Astrocyte (in vitro differentiated cells and primary cell): Measurements from ENCODE around the gene VPS8. TPM values are rescaled to one million over a fixed set of nuclear protein-coding genes. Genes with fewer than 3 reads are reported as not detected.
"Not testable (repeated sequence)": the region's sequence is repeated elsewhere in the genome, so short reads cannot be mapped to it uniquely, and the experiment has no call there.

Experiments used
- DNase-seq: peaks from one replicate; pipeline ENCODE4 v3.0.0-alpha.2; 2010; ENCODE audit warnings: low read depth
- FAIRE-seq: peaks from 2 replicates; lab custom pipeline; 2011; peaks lifted over from hg19 to GRCh38; lab: Jason Lieb, UNC
- H2AFZ ChIP-seq: 2 replicates; pipeline ENCODE4 v1.6.0; 2012; ENCODE audit warnings: low read depth, low read length, inconsistent platforms
- H3K27ac ChIP-seq: 2 replicates; pipeline ENCODE4 v1.5.1; 2011; ENCODE audit warnings: low read depth, low read length, inconsistent platforms
- H3K27me3 ChIP-seq: 2 replicates; pipeline ENCODE4 v1.6.0; 2011; ENCODE audit warnings: low read length, inconsistent platforms; ENCODE audit not compliant: insufficient read depth
- H3K36me3 ChIP-seq: 2 replicates; pipeline ENCODE4 v1.5.1; 2011; ENCODE audit warnings: low read length, inconsistent platforms; ENCODE audit not compliant: insufficient read depth
- H3K4me1 ChIP-seq: 2 replicates; pipeline ENCODE4 v1.5.1; 2011; ENCODE audit warnings: low read length, inconsistent platforms; ENCODE audit not compliant: insufficient read depth
- H3K4me2 ChIP-seq: 2 replicates; pipeline ENCODE4 v1.6.0; 2012; ENCODE audit warnings: low read length, inconsistent platforms
- H3K4me3 ChIP-seq: 2 replicates; pipeline ENCODE4 v1.5.1; 2011; ENCODE audit warnings: low read depth, mild to moderate bottlenecking, low read length, inconsistent platforms; ENCODE audit not compliant: insufficient read depth
- H3K79me2 ChIP-seq: 2 replicates; pipeline ENCODE4 v1.6.0; 2012; ENCODE audit warnings: mild to moderate bottlenecking, low read length, inconsistent platforms; ENCODE audit not compliant: insufficient read depth
- H3K9ac ChIP-seq: 2 replicates; pipeline ENCODE4 v1.6.0; 2012; ENCODE audit warnings: mild to moderate bottlenecking, low read length, inconsistent platforms
- H3K9me3 ChIP-seq: 2 replicates; pipeline ENCODE4 v1.5.1; 2012; ENCODE audit warnings: low read depth, mild to moderate bottlenecking, low read length, inconsistent platforms; ENCODE audit not compliant: insufficient read depth
- H4K20me1 ChIP-seq: 2 replicates; pipeline ENCODE4 v1.6.0; 2012; ENCODE audit warnings: low read length, inconsistent platforms; ENCODE audit not compliant: insufficient read depth
- H3K27ac Mint-ChIP-seq: one replicate; pipeline ENCODE4 v1.8.0; 2021; ENCODE audit warnings: mild to moderate bottlenecking, mixed read lengths; ENCODE audit not compliant: unreplicated experiment
- H3K27me3 Mint-ChIP-seq: one replicate; pipeline ENCODE4 v1.8.0; 2021; ENCODE audit warnings: low read depth, mixed read lengths; ENCODE audit not compliant: unreplicated experiment
- H3K36me3 Mint-ChIP-seq: one replicate; pipeline ENCODE4 v1.8.0; 2021; ENCODE audit warnings: low read depth, mixed read lengths; ENCODE audit not compliant: unreplicated experiment
- H3K4me1 Mint-ChIP-seq: one replicate; pipeline ENCODE4 v1.8.0; 2021; ENCODE audit warnings: low read depth, mixed read lengths; ENCODE audit not compliant: unreplicated experiment
- H3K4me3 Mint-ChIP-seq: one replicate; pipeline ENCODE4 v1.8.0; 2021; ENCODE audit warnings: mild to moderate bottlenecking, moderate library complexity, mixed read lengths; ENCODE audit not compliant: unreplicated experiment
- H3K9me3 Mint-ChIP-seq: one replicate; pipeline ENCODE4 v1.8.0; 2021; ENCODE audit warnings: mild to moderate bottlenecking, mixed read lengths; ENCODE audit not compliant: unreplicated experiment
- EZH2 ChIP-seq: IDR thresholded peaks from 2 replicates; pipeline ENCODE4 v1.6.1; 2012; ENCODE audit warnings: mild to moderate bottlenecking, low read length, inconsistent platforms; ENCODE audit not compliant: insufficient read depth
- total RNA-seq: library from RNA; stranded (reverse); gene quantifications from 2 replicates; pipeline ENCODE4 v1.2.1, GENCODE V29; 2021
- TF ChIP-seq, protein P1 (sequence below): IDR thresholded peaks from 2 replicates; pipeline ENCODE4 v1.5.1; 2011; ENCODE audit warnings: low read depth, mild to moderate bottlenecking, inconsistent platforms, low read length, moderate library complexity; ENCODE audit not compliant: insufficient read depth

VPS8 gene
- total RNA-seq, 1 donor from 2014 or later, result 40.7 TPM

GRCh38 chr3:184953401-184953800, 141.4 kb downstream of the VPS8 start:
- DNase-seq (no peak), FAIRE-seq (no peak)
- H3K36me3 Mint-ChIP-seq, result peaks cover 5% of the 10 kb centered on the region
- H3K9me3 Mint-ChIP-seq, result no peaks in the 10 kb centered on the region
- Histone ChIP-seq H3K36me3 (no peaks in the 10 kb centered on the region), H2AFZ (no peak overlapping the region), H4K20me1 (no peaks in the 10 kb centered on the region), H3K4me1 (no peaks in the 10 kb centered on the region), H3K4me3 (no peak overlapping the region), H3K9me3 (no peaks in the 10 kb centered on the region), H3K27me3 (no peaks in the 10 kb centered on the region), H3K9ac (no peak overlapping the region), H3K27ac (no peak overlapping the region), H3K79me2 (no peaks in the 10 kb centered on the region), H3K4me2 (no peak overlapping the region)
- no peaks in the 10 kb centered on the region for H3K27me3 Mint-ChIP-seq
- TF ChIP-seq EZH2, result no peak
- TF ChIP-seq, protein P1, sequence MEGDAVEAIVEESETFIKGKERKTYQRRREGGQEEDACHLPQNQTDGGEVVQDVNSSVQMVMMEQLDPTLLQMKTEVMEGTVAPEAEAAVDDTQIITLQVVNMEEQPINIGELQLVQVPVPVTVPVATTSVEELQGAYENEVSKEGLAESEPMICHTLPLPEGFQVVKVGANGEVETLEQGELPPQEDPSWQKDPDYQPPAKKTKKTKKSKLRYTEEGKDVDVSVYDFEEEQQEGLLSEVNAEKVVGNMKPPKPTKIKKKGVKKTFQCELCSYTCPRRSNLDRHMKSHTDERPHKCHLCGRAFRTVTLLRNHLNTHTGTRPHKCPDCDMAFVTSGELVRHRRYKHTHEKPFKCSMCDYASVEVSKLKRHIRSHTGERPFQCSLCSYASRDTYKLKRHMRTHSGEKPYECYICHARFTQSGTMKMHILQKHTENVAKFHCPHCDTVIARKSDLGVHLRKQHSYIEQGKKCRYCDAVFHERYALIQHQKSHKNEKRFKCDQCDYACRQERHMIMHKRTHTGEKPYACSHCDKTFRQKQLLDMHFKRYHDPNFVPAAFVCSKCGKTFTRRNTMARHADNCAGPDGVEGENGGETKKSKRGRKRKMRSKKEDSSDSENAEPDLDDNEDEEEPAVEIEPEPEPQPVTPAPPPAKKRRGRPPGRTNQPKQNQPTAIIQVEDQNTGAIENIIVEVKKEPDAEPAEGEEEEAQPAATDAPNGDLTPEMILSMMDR, result no peak
- no peak overlapping the region for H3K4me3 Mint-ChIP-seq
- H3K4me1 Mint-ChIP-seq, result no peaks in the 10 kb centered on the region
- no peak overlapping the region for H3K27ac Mint-ChIP-seq

- no peak overlapping the region for H3K27ac Mint-ChIP-seq
- Histone ChIP-seq H2AFZ (no peak overlapping the region), H3K9ac (no peak overlapping the region), H3K36me3 (no peaks in the 10 kb centered on the region), H3K27me3 (no peaks in the 10 kb centered on the region), H3K4me1 (no peaks in the 10 kb centered on the region), H3K9me3 (no peaks in the 10 kb centered on the region), H3K27ac (no peak overlapping the region), H4K20me1 (no peaks in the 10 kb centered on the region), H3K4me2 (no peak overlapping the region), H3K4me3 (no peak overlapping the region), H3K79me2 (no peaks in the 10 kb centered on the region)
- no peaks in the 10 kb centered on the region for H3K9me3 Mint-ChIP-seq
- peaks cover 5% of the 10 kb centered on the region for H3K36me3 Mint-ChIP-seq
- H3K27me3 Mint-ChIP-seq, result no peaks in the 10 kb centered on the region
- no peak overlapping the region for H3K4me3 Mint-ChIP-seq
- H3K4me1 Mint-ChIP-seq, result no peaks in the 10 kb centered on the region
- TF ChIP-seq EZH2, result no peak
- TF ChIP-seq, protein P1, result no peak
- DNase-seq (no peak), FAIRE-seq (no peak)
Measured at GRCh38 chr3:184954251-184954650, 142.3 kb downstream of the VPS8 start.

DNA sequence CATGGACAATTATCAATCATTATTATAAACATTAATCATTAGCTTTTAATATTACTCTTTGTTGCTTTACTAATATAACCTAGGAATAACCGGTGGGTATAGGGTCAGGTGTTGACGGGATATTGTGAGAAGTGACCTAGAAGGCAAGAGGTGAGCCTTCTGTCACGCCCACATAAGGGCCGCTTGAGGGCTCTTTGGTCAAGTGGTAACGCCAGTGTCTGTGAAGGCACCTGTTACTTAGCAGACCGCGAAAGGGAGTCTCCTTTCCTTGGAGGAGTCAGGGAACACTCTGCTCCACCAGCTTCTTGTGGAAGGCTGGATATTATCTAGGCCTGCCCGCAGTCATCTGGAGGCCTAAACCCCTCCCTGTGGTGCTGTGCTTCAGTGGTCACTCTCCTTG, 142.9 kb downstream of the VPS8 start:
- H3K27ac Mint-ChIP-seq, FAIRE-seq, H3K4me3 Mint-ChIP-seq: not testable (repeated sequence)

More for the DNA sequence above, 142.9 kb downstream of the VPS8 start:
- H3K27ac ChIP-seq, H3K27me3 ChIP-seq, H3K27me3 Mint-ChIP-seq, H3K36me3 Mint-ChIP-seq, DNase-seq, H4K20me1 ChIP-seq, H3K9ac ChIP-seq, H3K4me1 Mint-ChIP-seq, H3K79me2 ChIP-seq, H3K9me3 ChIP-seq, H3K4me2 ChIP-seq, H2AFZ ChIP-seq, H3K36me3 ChIP-seq, H3K4me1 ChIP-seq, H3K9me3 Mint-ChIP-seq, H3K4me3 ChIP-seq: not testable (repeated sequence)
